CD4-positive, alpha-beta T cell treated with Interleukin-1 beta for 1 hour (primary cell): Measurements from ENCODE around the gene RUNX3.

ENCODE experiments used
- DNase-seq, 2 donors: peaks; one replicate each; pipeline ENCODE4 v3.0.0-alpha.2; 2020 to 2022

The RUNX3 gene

DNA sequence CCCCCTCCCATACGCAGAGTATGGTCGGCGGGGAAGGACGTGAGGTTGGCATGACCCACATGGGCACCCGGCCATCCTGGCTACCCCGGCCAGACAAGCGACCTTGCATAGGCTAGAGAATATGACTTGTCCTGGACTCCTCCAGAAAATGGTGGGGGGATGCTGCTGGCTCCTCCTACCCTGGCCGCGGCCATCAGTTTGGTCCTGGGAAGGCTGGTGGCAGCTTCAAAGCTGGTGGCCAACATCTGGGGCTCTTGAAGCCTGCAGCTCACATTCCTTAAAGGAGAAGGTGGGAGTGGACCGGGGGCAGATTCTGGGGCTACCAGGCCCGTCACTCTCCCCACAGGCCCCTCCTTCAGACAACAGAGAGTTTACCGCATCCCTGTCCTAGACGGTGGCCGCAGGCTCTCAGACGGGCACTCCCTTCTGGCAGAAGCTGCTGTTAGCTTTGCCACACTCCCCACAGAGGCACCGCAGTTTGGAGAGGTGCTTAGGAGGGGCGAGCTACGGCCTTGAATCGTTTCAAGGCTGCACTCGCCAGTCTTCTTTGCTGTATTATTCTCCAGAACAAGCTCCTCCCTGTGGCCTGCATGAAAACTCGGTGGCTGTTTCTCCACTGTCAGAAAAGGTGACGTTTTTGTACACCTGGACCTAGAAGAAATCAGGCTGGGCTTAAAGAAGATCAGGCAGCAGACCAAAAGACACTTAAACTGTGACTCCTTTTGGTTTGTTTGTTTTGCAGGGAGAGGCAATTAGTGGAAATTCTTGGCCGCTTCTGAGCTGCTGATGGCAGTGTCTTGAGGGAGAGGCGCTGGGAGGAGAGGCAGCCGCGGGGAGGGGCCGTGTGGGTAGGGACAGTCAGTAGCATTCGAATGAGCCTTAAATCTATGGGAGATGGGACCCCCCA is 68.0 kb downstream of the RUNX3 start:
- DNase-seq = no peak

DNA sequence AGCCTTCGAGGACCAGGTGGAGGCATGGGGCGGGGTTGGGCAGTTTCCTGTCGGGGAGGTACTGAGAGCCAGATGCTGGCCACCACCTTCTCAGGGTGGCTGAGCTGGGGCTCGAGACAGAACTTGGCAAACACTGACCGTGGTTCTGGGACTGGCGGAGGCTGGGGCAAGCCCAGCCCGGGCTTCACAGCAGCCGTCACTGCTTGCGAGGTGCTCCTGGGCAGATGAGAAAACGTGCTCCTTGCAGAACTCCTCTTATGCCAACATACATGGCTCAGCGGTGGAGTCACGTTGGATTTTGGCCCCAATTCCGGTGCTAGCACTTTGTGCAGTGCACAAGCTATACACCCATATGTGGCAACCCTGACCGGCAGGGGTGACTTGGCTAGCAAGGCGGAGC is 69.2 kb downstream of the RUNX3 start:
- no peak for DNase-seq

DNA sequence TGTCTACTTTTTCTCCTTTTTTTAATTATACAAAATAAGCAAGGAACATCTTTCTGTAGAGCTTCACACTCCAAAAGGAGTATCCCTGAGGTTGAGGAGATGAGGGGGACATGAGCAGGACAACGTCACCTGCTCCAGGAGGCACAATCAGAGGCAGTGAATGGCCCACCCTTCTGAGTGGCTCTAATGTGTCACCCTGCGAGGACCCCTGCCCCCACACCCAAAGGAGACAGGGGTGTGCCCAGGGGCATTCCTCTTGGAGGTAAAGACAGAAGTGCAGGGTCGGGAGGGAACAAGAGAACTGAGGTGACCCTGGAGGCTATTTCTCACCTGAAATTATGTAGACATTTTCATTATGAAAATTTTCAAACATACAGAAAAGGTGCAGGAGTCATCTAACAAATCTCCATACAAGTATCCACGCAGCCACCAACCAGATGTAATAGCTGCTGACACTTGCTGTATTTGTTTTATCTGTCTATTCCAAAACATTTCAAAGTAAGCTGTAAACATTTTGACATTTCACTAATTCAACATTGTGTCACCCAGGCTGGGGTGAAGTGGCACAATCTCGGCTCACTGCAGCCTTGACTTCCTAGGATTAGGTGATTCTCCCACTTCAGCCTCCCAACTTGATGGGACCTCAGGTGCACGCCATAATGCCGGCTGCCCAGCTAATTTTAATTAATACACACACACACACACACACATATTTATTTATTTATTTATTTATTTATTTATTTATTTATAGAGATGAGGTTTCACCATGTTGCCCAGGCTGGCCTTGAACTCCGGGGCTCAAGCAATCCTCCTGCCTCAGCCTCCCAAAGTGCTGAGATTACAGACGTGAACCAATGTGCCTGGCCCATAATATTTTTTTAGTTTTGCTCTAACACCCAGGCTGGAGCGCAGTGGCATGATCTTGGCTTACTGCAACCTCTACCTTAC is 70.7 kb downstream of the RUNX3 start:
- no peak for DNase-seq

- no peak for DNase-seq
These were observed 71.8 kb downstream of the RUNX3 start for GRCh38 chr1:24858277-24858676.

- DNase-seq = no peak
These were observed 72.5 kb downstream of the RUNX3 start for GRCh38 chr1:24857507-24858133.

GRCh38 chr1:24856787-24857506 is 73.1 kb downstream of the RUNX3 start:
- DNase-seq = peak in 1 of 2 donors; percentile 31

GRCh38 chr1:24855474-24855873 is 74.6 kb downstream of the RUNX3 start:
- DNase-seq = no peak

- DNase-seq = no peak
These were observed 76.4 kb downstream of the RUNX3 start for GRCh38 chr1:24853649-24854048.

DNA sequence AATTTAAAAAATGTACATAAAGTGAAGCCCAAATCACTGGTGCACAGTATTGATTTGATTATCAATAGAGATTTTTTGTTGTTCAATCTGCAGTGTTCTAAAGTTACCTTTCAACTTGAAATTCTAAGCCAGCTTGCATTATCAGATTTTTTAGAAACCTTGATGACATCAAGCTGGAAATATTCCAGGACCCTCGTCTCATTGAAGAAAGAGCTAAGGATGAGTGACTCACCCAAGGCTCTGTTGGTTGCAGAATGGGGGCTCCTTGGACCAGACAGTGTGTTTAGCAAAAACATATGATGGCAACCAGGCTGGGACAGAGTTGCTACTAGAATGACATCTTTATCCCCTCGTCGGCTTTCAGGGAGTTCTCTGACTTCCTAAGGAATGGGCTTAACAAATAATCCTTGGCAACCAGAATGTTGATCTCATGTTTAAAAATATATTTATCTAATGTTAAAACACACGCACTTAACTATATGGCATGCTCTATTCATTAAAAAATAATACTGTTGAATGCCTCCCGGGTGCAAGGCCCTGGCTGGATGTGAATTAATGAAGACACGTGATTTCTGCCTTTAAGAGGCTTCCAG is 79.7 kb downstream of the RUNX3 start:
- DNase-seq = no peak

- DNase-seq = peak in 1 of 2 donors; percentile 27
These were observed 80.3 kb downstream of the RUNX3 start for GRCh38 chr1:24849672-24850295.
